Measurements from ENCODE around the gene TEAD4.
A peak's percentile ranks its signal among the peaks of the same experiment; 100 is the strongest.

The TEAD4 gene

DNA sequence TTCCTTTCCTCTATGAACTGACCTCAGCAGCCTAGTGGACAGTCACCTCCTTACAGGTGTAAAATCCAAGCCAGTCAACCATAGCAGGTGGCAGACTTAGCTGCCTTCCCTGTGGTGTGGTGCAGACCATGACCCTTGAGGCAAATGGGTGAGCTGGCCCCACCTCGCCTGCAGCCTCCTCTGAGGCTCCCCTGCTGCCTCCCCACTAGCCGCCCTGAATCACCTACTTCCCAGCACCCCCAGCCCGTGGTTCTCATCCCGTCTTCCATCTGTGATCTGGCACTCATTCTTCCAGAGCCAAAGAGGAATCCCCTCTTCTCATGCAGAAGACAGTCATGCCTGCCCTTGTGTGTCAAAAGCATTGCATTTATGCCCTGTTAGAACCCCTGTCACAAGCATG is 83.6 kb downstream of the TEAD4 start:
- TF ChIP-seq, protein P1, sequence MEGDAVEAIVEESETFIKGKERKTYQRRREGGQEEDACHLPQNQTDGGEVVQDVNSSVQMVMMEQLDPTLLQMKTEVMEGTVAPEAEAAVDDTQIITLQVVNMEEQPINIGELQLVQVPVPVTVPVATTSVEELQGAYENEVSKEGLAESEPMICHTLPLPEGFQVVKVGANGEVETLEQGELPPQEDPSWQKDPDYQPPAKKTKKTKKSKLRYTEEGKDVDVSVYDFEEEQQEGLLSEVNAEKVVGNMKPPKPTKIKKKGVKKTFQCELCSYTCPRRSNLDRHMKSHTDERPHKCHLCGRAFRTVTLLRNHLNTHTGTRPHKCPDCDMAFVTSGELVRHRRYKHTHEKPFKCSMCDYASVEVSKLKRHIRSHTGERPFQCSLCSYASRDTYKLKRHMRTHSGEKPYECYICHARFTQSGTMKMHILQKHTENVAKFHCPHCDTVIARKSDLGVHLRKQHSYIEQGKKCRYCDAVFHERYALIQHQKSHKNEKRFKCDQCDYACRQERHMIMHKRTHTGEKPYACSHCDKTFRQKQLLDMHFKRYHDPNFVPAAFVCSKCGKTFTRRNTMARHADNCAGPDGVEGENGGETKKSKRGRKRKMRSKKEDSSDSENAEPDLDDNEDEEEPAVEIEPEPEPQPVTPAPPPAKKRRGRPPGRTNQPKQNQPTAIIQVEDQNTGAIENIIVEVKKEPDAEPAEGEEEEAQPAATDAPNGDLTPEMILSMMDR (conservative IDR thresholded peaks at IDR 0.05; ENCODE audit: low read length): no peak
- H3K4me3 ChIP-seq (ENCODE audit: low read length): no peak overlapping the region
- no peak for DNase-seq (ENCODE audit: low read depth)

DNA sequence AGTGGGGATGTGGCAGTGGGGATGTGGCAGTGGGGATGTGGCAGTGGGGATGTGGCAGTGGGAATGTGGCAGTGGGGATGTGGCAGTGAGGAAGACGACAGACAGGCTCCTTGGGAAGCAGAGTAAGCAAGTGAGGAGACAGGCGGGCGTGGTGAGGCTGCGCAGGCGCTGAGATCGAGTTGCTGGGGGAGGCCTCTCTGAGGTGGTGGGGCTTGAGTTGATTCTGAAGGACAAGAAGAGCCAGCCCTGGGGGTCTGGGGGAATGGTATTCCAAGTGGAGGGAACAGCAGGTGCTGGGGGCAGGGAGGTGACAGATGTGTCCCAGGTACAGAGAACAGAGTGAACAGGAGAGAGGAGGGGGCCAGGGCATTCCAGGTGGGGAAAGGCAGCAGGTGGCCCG is 84.2 kb downstream of the TEAD4 start:
- no peak overlapping the region for H3K4me3 ChIP-seq (ENCODE audit: low read length)
- TF ChIP-seq, protein P1 (conservative IDR thresholded peaks at IDR 0.05; ENCODE audit: low read length): no peak
- DNase-seq (ENCODE audit: low read depth): no peak

DNA sequence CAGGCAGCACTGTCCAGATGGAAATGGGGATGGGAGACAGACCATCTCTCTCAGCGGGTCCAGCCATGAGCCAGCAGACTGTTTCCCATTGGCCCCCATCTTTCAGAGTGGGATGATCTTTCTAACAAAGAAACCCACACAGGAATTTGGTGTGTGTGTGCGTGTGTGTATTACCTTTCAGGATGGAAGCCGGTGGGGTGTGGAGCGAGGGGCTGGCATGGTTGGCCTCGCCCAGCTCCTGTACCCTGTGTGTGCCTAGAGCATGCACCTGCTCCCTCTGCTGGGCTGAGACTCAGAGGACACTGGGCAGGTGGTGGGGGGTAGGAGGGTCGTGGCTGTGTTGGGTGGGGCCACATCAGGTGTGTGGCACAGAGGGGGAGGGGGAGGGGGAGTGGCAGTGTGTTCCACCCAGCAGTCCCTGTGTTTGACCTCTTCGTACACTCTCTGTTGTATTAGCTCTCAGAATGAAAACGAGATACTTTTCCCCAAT is 85.0 kb downstream of the TEAD4 start:
- TF ChIP-seq, protein P1 (conservative IDR thresholded peaks at IDR 0.05; ENCODE audit: low read length): no peak
- H3K4me3 ChIP-seq (ENCODE audit: low read length): no peak overlapping the region
- DNase-seq (ENCODE audit: low read depth): no peak

DNA sequence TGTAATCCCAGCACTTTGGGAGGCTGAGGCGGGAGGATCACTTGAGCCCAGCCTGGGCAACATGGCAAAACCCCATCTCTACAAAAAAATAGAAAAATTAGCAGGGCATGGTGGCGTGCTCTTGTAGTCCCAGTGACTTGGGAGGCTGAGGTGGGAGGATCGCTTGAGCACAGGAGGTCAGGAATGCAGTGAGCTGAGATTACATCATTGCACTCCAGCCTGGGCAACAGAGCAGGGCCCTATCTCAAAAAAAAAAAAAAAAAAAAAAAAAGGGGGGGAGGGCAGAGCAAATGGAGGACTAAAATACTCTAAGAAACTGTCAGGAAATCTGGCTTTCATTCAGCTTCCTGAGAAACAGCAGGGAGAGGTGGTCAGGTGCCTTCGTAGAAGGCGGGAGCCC is 86.3 kb downstream of the TEAD4 start:
- no peak overlapping the region for H3K4me3 ChIP-seq (ENCODE audit: low read length)
- TF ChIP-seq, protein P1 (conservative IDR thresholded peaks at IDR 0.05; ENCODE audit: low read length): no peak
- DNase-seq (ENCODE audit: low read depth): no peak

DNA sequence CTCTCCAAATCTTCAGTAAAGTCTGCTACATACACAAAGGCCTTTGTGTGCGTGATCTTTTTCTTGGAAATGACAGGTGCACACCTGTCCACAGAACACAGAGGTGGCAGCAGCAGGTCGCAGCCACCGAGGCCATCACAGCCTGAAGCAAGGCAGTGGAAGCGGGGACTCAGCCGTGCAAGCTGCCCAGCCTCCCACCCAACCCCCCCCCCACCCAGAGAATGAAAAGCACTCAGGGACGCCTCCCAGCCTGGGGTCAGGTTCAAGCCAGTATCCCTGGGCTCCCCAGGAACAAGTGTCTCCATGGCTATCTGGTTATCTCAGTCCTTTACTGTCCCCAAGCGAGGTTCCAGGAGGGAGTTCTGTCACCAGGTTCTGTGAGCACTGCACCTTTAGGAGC is 86.8 kb downstream of the TEAD4 start:
- no peak overlapping the region for H3K4me3 ChIP-seq (ENCODE audit: low read length)
- no peak for DNase-seq (ENCODE audit: low read depth)
- TF ChIP-seq, protein P1 (conservative IDR thresholded peaks at IDR 0.05; ENCODE audit: low read length): no peak

DNA sequence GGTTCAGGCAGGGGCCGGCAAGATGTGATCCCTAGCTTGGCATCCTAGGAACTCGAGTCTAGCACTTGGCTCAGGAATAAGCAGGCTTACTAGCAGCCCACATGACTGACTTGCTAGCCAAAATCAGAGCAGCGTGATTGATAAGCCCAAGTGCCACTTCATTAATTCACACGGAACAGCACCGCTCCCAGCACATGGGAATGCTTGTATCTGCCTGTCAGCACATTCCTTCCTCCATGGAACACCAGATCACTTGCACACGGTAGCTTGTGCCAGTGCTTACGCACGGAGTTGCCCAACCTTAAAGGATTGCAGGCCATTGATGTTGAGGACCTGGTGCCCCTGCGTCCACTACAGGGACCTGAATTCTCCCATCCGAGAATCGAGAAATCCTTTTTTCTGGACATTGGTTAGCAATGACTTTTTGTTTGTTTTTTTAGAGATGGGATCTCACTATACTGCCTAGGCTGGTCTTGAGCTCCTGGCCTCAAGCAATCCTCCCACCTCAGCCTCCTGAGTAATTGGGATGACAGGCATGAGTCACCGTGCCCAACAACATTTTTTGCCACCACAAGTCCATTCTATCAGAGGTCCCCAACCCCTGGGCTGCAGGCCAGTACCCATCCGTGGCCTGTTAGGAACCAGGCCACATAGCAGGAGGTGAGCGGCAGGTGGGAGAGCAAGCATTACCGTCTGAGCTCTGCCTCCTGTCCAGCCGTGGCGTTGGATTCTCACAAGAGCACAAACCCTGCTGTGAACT is 87.4 kb downstream of the TEAD4 start:
- TF ChIP-seq, protein P1 (conservative IDR thresholded peaks at IDR 0.05; ENCODE audit: low read length): no peak
- peak; percentile 55 for DNase-seq (ENCODE audit: low read depth)
- no peak overlapping the region for H3K4me3 ChIP-seq (ENCODE audit: low read length)

DNA sequence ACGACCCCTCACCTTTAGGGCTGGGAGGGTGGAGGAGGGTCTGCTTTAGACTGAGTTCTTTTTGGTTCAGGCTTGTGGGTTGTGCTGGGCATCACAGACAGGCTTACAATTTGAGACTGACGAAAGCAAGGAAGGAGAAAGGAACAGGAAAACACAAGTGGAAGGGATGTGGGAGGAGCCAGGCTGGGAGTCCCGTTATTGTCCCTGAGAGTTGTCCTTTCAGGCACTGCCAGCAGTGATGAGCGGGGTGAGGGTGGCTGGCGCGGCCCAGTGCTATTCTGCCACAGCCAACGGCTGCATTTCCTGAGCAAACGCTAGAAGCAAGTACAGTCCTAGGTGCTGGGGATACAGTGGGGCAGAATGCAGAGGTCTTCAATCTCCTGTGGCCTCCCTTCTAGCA is 88.8 kb downstream of the TEAD4 start:
- no peak overlapping the region for H3K4me3 ChIP-seq (ENCODE audit: low read length)
- DNase-seq (ENCODE audit: low read depth): no peak
- TF ChIP-seq, protein P1 (conservative IDR thresholded peaks at IDR 0.05; ENCODE audit: low read length): no peak

Data from AG10803 (cell line).